NOMO-1 treated with dmso at 0.1 percent for 144 hours (cell line): ENCODE results near the gene PRKAB2.
"Not testable (repeated sequence)": the region's sequence is repeated elsewhere in the genome, so short reads cannot be mapped to it uniquely, and the experiment has no call there.

Experiments used
- DNase-seq: peaks from one replicate; lab custom pipeline; 2025; ENCODE audit not compliant: unreplicated experiment; lab: John Stamatoyannopoulos, UW

The PRKAB2 gene

GRCh38 chr1:147111381-147112130, 60.7 kb downstream of the PRKAB2 start:
- no peak for DNase-seq

GRCh38 chr1:147110872-147111271, 61.4 kb downstream of the PRKAB2 start:
- DNase-seq = no peak

GRCh38 chr1:147110434-147110833, 61.8 kb downstream of the PRKAB2 start:
- DNase-seq = no peak

GRCh38 chr1:147109762-147110161, 62.5 kb downstream of the PRKAB2 start:
- DNase-seq = no peak

- no peak for DNase-seq
Measured at GRCh38 chr1:147109041-147109440, 63.2 kb downstream of the PRKAB2 start.

- DNase-seq = not testable (repeated sequence)
Measured at GRCh38 chr1:147106407-147106881, 65.8 kb downstream of the PRKAB2 start.

- DNase-seq = no peak
Measured at GRCh38 chr1:147105909-147106308, 66.4 kb downstream of the PRKAB2 start.
